Neural crest cell (in vitro differentiated cells): ENCODE measurements around the gene BARHL2. TPM values are rescaled to one million over a fixed set of nuclear protein-coding genes. Genes with fewer than 3 reads are reported as not detected.
A peak's percentile ranks its signal among the peaks of the same experiment; 100 is the strongest.

ENCODE experiments used
- DNase-seq: peaks from one replicate; pipeline ENCODE4 v3.0.0; 2021; ENCODE audit warnings: low read depth, mixed read lengths, low spot score
- H3K27ac Mint-ChIP-seq: one replicate; pipeline ENCODE4 v1.8.0; 2021; ENCODE audit warnings: mild to moderate bottlenecking, mixed read lengths; ENCODE audit not compliant: unreplicated experiment
- H3K27me3 Mint-ChIP-seq: 2 replicates; pipeline ENCODE4 v1.8.0; 2021; ENCODE audit warnings: low read depth, mild to moderate bottlenecking, mixed read lengths
- H3K36me3 Mint-ChIP-seq: 2 replicates; pipeline ENCODE4 v1.8.0; 2021; ENCODE audit warnings: low read depth, mild to moderate bottlenecking, mixed read lengths
- H3K4me1 Mint-ChIP-seq: 2 replicates; pipeline ENCODE4 v1.8.0; 2021; ENCODE audit warnings: mixed read lengths
- H3K4me3 Mint-ChIP-seq: one replicate; pipeline ENCODE4 v1.8.0; 2021; ENCODE audit warnings: mild to moderate bottlenecking, mixed read lengths
- H3K9me3 Mint-ChIP-seq: 2 replicates; pipeline ENCODE4 v1.8.0; 2021; ENCODE audit warnings: mixed read lengths
- total RNA-seq: library from RNA; stranded (reverse); gene quantifications from 2 replicates; pipeline ENCODE4 v1.2.1, GENCODE V29; 2021
- TF ChIP-seq, protein P1 (sequence below): fragments of 200-600 bp; sonication (generic); conservative IDR thresholded peaks from 2 replicates; pipeline ENCODE4 v1.5.0; 2021; ENCODE audit warnings: antibody characterized with exemption, mild to moderate bottlenecking

The BARHL2 gene
- total RNA-seq, 1 donor from 2014 or later: not detected

DNA sequence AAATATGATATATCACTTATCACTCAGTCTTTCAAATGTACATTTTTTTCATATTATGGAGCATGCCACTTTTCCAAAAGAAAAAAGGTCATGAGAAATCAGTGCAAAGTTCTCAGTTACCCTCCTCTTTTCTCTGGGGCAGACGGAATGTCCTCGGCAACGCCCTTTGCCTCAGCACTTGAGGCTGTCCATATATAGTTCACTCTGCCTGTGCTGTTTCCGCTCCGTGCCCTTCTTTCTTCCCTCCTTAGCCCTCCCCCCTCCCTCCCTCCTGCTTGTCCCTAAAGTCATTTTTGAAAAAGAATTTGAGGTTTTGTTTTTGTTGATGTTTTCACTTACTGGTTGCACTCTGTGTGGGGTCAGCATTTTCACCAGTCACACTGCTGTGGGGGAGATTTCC, 5.4 kb downstream of the BARHL2 start:
- TF ChIP-seq, protein P1, sequence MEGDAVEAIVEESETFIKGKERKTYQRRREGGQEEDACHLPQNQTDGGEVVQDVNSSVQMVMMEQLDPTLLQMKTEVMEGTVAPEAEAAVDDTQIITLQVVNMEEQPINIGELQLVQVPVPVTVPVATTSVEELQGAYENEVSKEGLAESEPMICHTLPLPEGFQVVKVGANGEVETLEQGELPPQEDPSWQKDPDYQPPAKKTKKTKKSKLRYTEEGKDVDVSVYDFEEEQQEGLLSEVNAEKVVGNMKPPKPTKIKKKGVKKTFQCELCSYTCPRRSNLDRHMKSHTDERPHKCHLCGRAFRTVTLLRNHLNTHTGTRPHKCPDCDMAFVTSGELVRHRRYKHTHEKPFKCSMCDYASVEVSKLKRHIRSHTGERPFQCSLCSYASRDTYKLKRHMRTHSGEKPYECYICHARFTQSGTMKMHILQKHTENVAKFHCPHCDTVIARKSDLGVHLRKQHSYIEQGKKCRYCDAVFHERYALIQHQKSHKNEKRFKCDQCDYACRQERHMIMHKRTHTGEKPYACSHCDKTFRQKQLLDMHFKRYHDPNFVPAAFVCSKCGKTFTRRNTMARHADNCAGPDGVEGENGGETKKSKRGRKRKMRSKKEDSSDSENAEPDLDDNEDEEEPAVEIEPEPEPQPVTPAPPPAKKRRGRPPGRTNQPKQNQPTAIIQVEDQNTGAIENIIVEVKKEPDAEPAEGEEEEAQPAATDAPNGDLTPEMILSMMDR: no peak
- Mint-ChIP-seq H3K36me3 (no peaks in the 10 kb centered on the region), H3K9me3 (no peaks in the 10 kb centered on the region), H3K27ac (no peak overlapping the region), H3K4me3 (no peak overlapping the region), H3K4me1 (peaks cover 9% of the 10 kb centered on the region), H3K27me3 (peaks cover 100% of the 10 kb centered on the region)
- no peak for DNase-seq

DNA sequence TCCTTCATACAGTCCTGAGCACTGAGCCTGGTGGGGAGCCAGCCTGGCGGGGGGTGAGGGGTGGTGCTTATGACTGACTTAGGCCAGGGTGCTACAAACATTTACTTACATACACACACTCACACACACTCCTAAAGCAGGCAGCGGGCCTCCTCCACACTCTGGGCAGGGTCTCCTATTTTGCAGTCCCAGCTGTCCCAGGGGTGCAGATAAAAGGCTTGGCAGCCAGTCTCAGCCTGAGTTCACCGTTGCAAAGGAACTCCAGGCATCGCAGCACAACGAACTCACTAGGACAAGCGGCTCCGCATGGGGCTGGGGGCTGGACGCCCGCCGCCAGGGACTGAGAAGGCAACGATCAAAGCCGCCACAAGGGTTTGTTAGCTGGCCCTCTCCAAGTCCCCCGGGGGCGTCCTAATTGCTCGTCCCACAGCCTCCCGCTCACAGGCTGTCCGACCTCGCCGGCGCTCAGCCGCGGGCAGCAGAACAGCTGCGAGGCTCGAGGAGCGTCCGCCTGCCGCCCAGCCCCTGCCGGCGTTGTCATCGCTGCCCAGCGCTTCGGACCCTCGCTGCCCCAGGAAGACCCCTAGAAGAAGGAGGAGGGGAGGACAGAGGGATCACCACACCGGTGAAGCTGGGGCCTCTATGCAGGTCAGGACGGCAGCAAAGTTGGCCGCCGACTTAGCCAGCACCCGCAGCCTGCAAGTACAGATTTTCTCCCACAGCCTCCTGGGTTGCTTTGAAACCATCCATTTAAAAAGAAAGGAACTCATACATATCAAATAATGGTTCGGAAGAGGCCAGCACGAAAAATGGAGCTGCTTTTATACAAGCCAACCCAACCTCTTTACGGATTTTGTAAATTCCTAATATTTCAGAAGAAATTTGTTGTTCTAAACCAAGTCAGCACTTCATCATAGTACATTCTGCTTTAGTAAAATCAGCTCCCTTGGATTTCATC, 6.2 kb downstream of the BARHL2 start:
- no peaks in the 10 kb centered on the region for H3K9me3 Mint-ChIP-seq
- no peak overlapping the region for H3K27ac Mint-ChIP-seq
- no peak overlapping the region for H3K4me3 Mint-ChIP-seq
- no peaks in the 10 kb centered on the region for H3K36me3 Mint-ChIP-seq
- peaks cover 11% of the 10 kb centered on the region for H3K4me1 Mint-ChIP-seq
- H3K27me3 Mint-ChIP-seq: peaks cover 100% of the 10 kb centered on the region
- DNase-seq: no peak
- TF ChIP-seq, protein P1: no peak

DNA sequence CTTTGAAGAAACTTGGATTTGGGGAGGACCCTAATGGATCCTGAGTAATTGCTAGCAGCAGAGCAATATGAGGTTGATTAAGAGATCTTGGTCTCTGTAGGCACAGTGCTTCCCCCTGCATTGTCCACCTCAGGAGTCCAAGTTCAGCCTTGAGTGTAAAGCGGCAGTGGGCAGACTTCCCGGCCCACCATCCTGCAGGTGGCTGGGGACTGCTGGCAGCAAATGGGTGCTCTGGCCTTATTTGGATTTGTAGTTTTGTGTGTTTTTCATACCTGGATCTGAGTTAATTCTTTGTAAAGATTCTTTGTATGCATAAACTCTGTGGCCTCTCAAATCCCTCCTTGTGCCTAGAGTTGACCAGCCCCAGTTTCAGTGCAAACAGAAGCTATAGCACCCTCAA, 7.6 kb downstream of the BARHL2 start:
- H3K36me3 Mint-ChIP-seq: no peaks in the 10 kb centered on the region
- peaks cover 11% of the 10 kb centered on the region for H3K4me1 Mint-ChIP-seq
- TF ChIP-seq, protein P1: no peak
- H3K4me3 Mint-ChIP-seq: no peak overlapping the region
- no peak overlapping the region for H3K27ac Mint-ChIP-seq
- no peaks in the 10 kb centered on the region for H3K9me3 Mint-ChIP-seq
- DNase-seq: no peak
- H3K27me3 Mint-ChIP-seq: peaks cover 100% of the 10 kb centered on the region

DNA sequence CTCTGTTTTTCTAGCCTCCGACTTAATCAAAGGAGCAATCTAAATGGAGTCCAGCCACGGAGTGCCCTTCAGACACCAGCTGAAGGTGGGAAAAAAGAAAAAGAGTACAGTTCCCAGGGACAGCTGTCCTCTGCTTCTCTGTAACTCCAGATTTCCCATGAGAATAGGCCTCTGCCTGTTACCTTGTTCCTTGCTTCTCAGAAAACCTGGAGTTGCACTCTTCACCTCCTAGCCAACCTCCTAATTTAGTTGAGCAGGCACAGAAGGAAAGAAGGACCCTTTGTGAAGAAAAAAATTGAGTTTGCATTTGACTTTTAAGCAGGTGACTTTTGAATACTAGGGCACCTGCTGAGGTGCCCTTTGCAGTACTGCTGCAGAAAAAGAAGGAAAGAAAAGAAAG, 8.3 kb downstream of the BARHL2 start:
- H3K36me3 Mint-ChIP-seq: no peaks in the 10 kb centered on the region
- H3K9me3 Mint-ChIP-seq: no peaks in the 10 kb centered on the region
- TF ChIP-seq, protein P1: no peak
- no peak overlapping the region for H3K27ac Mint-ChIP-seq
- DNase-seq: no peak
- H3K4me3 Mint-ChIP-seq: peak overlapping the region; percentile 36
- peaks cover 11% of the 10 kb centered on the region for H3K4me1 Mint-ChIP-seq
- H3K27me3 Mint-ChIP-seq: peaks cover 100% of the 10 kb centered on the region

DNA sequence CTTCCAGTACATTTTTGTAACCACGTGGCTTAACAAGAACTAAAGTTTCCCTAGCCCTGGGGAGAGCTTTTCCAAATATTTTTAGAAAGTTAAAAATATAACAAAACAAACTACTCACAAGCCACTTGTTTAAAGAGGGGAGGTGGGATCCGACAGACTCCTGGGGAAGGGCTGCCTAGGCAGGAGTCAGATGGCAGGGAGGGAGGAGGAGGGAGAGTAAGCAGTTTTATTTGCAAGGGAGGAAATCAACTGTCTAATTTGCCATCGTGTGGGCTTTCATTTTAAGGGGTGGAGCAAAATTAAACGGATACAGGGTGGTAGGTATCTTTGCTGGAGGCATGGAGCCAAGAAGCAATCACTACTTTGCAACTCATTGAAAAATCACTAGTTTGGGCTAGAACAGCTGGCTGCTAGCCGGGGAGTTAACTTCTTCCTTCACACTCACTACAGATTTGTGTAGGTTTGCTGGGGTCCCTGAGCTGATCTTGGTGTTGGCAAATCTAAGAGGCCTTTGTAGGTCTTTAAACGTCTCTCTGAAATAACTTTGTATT, 8.8 kb downstream of the BARHL2 start:
- H3K27me3 Mint-ChIP-seq: peaks cover 100% of the 10 kb centered on the region

More for the DNA sequence above, 8.8 kb downstream of the BARHL2 start:
- Mint-ChIP-seq H3K4me3 (peak overlapping the region; percentile 36), H3K9me3 (no peaks in the 10 kb centered on the region), H3K4me1 (peaks cover 11% of the 10 kb centered on the region), H3K36me3 (no peaks in the 10 kb centered on the region), H3K27ac (no peak overlapping the region)
- no peak for DNase-seq
- TF ChIP-seq, protein P1: no peak
